ENCODE data around the gene MX2. TPM values are rescaled to one million over a fixed set of nuclear protein-coding genes. Genes with fewer than 3 reads are reported as not detected.

Gene MX2
- total and polyA plus RNA-seq, 8 donors = 1.1 to 31.9 (median 1.9) TPM

DNA sequence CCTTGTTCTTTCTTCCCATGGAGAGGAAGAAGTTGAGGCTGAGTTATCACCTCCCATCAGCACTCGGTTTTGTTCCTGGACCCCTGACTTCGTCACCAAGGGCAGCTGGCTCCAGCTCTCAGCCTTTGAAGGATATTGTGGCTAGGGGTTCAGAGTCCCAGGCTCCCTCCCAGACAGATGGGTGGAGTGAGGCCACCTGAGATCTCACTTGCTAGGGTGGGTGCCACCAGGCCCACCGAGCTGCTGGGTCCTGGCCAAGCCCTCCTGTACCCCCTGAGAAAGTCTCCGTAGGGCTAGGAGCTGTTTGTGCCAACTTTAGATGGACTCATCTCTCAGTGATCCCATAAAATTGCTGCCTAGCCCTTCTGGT lies 6.9 kb downstream of the MX2 start:
- peaks cover 0 to 12% of the 10 kb centered on the region in 2 donors for H3K36me3 ChIP-seq
- ATAC-seq = no peak
- H3K27ac ChIP-seq = peak overlapping the region in 1 of 2 donors; percentile 54
- no peak for DNase-seq
- peaks cover 6 to 62% of the 10 kb centered on the region in 2 donors for H3K4me1 ChIP-seq
- intact Hi-C loops (cut with DNase I) = no loop called here
- H3K9me3 ChIP-seq = no peaks in the 10 kb centered on the region
- peaks cover 0 to 9% of the 10 kb centered on the region in 2 donors for H3K27me3 ChIP-seq
- peak overlapping the region in 1 of 2 donors; percentile 30 for H3K4me3 ChIP-seq
- TF ChIP-seq, protein P1, sequence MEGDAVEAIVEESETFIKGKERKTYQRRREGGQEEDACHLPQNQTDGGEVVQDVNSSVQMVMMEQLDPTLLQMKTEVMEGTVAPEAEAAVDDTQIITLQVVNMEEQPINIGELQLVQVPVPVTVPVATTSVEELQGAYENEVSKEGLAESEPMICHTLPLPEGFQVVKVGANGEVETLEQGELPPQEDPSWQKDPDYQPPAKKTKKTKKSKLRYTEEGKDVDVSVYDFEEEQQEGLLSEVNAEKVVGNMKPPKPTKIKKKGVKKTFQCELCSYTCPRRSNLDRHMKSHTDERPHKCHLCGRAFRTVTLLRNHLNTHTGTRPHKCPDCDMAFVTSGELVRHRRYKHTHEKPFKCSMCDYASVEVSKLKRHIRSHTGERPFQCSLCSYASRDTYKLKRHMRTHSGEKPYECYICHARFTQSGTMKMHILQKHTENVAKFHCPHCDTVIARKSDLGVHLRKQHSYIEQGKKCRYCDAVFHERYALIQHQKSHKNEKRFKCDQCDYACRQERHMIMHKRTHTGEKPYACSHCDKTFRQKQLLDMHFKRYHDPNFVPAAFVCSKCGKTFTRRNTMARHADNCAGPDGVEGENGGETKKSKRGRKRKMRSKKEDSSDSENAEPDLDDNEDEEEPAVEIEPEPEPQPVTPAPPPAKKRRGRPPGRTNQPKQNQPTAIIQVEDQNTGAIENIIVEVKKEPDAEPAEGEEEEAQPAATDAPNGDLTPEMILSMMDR (IDR thresholded peaks at IDR 0.05) = no peak

DNA sequence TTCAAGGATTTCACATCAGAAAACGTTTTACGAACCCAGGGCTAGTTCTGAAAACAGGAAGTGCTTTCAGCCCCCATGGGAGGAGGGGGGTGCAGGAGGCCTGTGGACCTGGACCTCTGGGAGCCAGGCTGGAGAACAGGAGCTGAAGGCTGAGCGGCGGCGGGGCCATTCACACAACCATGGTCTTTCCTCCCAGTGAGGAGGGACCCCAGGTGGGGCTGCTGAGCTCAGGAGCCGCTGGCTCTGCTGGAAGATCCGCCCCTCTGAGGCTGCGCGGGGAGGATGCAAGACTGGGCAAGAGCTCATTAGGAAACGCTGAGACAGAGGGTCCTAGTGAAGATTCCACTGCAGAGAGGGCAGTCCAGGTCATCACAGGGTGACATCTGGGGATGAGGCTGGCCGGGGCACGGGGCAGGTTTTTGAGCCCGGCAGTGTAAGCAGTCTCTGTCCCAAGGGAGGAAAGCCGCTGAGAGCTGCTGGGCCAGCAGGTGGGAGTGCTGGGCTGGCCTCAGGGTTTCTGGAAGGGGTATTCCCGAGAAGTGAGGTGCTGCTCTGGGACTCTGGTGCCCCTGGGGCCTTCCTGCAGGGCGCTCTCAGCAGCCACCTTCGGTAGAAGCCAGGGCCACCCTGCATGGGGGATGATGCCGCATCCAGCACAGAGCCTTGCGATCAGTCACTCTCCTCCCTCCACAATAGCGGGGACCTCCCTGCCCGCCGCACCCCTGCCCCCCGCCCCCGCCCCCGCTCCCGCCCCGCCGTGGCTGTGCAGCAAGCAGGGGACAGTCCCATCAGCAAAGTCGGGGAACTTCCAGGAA lies 7.5 kb downstream of the MX2 start:
- Histone ChIP-seq H3K27ac (peak overlapping the region in 1 of 2 donors; percentile 54), H3K27me3 (peaks cover 0 to 9% of the 10 kb centered on the region in 2 donors), H3K4me3 (peak overlapping the region; percentile 19 to 30), H3K9me3 (no peaks in the 10 kb centered on the region), H3K4me1 (peaks cover 6 to 56% of the 10 kb centered on the region in 2 donors), H3K36me3 (peaks cover 0 to 16% of the 10 kb centered on the region in 2 donors)
- ATAC-seq (peak; percentile 62), DNase-seq (no peak)
- TF ChIP-seq, protein P1 (IDR thresholded peaks at IDR 0.05) = no peak
- intact Hi-C loops (cut with DNase I) = no loop called here

DNA sequence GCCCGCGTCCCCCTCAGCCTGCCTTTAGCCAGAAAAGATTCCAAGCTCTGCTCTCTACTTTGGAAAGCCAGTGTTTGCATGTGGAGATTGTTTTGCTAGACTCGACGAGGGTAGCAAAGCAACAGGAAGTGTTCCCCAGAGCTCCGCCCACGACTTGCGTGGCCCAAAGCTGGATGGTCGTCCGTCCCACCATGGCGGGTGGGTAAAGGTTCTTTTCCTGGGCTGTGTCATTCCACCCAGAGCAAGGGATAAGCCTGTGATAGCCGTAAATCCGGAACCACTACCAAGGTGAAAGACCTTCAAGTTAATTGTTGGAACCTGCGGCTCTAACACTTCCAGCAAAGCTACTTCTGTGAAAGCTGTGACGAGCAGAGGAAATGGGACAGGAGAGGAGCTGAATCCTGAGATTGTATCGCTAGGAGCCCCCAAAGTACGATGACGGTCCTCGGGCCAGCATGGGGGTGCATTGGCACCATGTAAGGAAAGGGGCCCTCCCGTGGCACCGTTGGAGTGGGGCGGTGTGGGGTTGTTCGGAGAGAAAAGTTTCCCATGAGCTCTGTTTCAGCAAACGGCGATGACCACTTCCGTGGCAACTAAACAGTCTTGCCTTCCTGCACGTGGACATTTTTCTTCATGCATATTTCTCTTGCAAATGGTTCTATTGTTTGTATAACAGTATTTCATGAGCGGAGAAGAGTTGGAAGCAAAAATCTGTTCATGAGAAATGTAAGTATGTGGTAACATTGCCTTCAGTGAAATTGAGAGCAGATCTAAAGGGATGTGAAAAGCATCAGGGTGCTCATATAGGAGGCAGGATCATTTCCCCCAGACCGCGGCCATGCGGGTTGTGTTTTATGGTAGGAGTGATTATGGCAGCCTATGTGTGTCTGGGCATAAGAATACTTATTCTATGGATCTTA lies 8.4 kb downstream of the MX2 start:
- no peaks in the 10 kb centered on the region for H3K9me3 ChIP-seq
- H3K27ac ChIP-seq = peak overlapping the region in 1 of 2 donors; percentile 54
- TF ChIP-seq, protein P1 (IDR thresholded peaks at IDR 0.05) = no peak
- H3K36me3 ChIP-seq = peaks cover 0 to 17% of the 10 kb centered on the region in 2 donors
- H3K4me1 ChIP-seq = peaks cover 6 to 50% of the 10 kb centered on the region in 2 donors
- ATAC-seq (peak; percentile 19), DNase-seq (no peak)
- intact Hi-C loops (cut with DNase I) = no loop called here
- H3K27me3 ChIP-seq = peaks cover 0 to 9% of the 10 kb centered on the region in 2 donors
- peak overlapping the region; percentile 19 to 30 for H3K4me3 ChIP-seq

DNA sequence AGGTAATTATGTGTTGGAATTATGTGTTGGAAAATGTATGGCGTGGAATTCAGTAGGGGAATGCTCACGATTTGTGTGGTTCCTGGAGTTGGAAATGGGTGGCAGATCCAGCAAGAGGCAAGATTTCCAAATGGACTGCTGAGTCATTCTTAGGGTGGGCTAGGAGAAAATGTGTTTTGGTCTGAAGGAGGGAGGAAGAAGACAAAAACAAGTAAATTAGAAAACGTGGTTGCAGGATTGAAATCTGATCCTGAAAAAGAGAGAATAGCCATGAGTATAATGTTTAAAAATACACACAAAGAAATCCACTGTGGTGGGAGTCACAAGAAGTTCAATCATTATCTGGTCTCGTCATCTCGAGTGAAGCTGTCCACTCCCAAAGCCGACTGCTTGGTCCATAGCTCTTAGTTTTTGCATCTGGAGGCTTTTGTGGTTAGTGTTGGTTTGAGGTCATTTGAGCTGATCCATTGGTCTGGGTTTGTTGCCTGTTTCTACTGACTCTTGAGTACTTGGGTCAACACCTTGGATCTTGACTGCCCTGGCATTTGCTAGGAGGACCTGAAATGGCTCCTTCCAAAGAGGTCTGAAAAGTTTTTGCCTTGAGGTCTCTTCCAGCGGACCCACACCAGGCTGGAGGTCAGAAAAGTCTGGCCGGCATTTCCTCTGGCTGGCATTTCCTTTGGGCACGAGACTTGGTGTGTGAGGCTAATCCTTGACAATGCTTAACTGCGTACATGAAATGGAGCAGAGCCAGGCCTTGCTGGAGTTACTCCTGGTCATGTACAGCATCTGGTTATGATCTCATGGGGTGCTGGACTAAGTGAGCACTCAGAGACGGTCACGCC lies 9.2 kb downstream of the MX2 start:
- intact Hi-C loops (cut with DNase I) = no loop called here
- ATAC-seq (no peak), DNase-seq (no peak)
- peaks cover 0 to 17% of the 10 kb centered on the region in 2 donors for H3K36me3 ChIP-seq
- H3K27ac ChIP-seq = no peak overlapping the region
- no peaks in the 10 kb centered on the region for H3K9me3 ChIP-seq
- H3K27me3 ChIP-seq = peaks cover 0 to 9% of the 10 kb centered on the region in 2 donors
- H3K4me1 ChIP-seq = peaks cover 6 to 41% of the 10 kb centered on the region in 2 donors
- H3K4me3 ChIP-seq = no peak overlapping the region
- TF ChIP-seq, protein P1 (IDR thresholded peaks at IDR 0.05) = no peak

Measured in left lung (tissue), 10 donors.